ENCODE data around the gene UBE2B.
"Not testable (repeated sequence)": the region's sequence is repeated elsewhere in the genome, so short reads cannot be mapped to it uniquely, and the experiment has no call there.

The UBE2B gene

DNA sequence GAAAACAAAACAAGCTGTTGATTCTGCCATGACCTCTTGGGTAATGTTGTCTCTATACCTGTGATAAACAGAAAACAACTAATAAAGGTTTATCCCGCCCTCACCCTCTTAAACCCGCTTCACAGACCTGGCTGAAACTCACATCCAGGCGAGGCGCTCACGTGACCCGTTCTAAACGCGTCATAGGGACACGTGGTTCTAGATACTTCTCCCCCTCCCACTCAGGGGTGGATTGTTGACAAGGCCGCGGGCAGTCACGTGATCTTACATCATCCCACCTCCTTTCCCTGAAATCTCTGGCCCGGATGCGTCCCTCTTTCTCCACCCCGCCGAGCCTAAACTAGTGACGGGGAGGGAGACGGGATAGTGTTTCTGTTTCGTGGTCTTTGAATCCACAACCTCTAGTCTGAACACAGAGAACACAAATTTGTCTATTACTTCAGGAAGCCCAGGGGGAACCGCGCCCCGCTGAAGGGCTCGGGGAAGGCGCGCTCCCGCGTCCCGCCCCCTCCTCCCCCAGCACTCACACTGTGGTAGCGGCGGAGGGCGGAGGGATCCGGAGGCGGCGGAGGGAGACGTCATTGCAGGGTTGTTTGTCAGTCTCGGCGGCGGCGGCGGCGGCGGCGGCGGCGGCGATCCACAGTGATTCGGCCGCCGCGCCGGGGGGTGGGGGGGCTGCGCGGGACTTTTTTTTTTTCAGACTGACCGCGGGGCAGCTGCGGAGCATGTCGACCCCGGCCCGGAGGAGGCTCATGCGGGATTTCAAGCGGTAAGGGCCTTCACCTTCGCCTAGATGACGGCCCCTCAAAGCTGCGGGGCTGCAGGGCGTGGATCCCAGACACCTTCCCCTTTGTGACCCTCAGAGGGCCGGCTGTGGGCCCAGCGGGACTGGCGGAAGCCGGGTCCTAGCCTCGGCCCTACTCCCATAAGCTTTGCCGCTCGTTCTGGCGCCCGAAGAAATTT lies at the start of gene UBE2B:
TSS of gene UBE2B (plus strand) at position 699 of the 963 bp plus-strand sequence. CDS start at position 726, 27 bp downstream.
- Mint-ChIP-seq H3K36me3 (peaks cover 63% of the 10 kb centered on the region), H3K9me3 (no peaks in the 10 kb centered on the region), H3K27ac (peak within 1 kb of the TSS; percentile 99), H3K4me1 (peaks cover 48% of the 10 kb centered on the region), H3K4me3 (peak within 1 kb of the TSS; percentile 96)
- DNase-seq (ENCODE audit: low spot score in 2 of 2) (peak; percentile 91 to 97), ATAC-seq (peak; percentile 87)

DNA sequence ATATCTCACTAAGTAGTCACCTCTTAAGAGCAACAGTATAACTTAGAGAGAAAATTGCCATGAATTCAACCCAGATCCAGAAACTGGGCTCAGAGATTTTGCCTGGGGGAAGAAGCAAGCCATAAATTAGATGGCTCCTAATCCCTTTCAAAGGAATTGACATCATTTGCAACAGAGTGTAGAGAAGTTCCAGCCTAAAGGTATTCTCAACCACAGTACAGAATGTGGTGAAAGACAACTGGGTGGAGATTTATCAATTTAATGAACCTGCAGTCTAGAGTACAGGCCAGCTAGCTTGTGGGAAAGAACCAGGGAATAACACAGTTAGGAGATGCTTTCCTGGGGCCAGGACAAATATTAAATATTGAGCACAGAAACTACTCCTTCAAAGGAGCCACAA lies 44.0 kb upstream of the UBE2B start:
- H3K4me3 Mint-ChIP-seq, result no peak overlapping the region
- DNase-seq (ENCODE audit: low spot score in 2 of 2), result no peak
- peaks cover 13% of the 10 kb centered on the region for H3K9me3 Mint-ChIP-seq
- no peak overlapping the region for H3K27ac Mint-ChIP-seq
- no peaks in the 10 kb centered on the region for H3K4me1 Mint-ChIP-seq
- ATAC-seq, result no peak
- no peaks in the 10 kb centered on the region for H3K36me3 Mint-ChIP-seq

DNA sequence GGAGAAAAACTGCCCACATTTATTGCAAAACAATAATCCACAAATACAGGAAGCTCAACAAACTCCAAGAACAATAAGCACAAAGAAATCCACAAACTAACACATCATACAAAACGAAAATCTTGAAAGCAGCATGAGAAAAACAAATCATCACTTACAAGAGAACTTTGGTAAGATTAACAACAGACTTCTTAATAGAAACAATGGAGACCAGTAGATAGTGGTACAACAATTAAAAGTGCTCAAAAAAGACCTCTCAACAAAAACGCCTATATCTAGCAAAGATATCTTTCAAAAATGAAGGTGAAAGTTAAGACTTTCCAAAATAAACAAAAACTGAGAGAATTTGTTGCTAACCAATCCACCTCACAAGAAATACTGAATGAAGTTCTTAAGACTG lies 42.8 kb upstream of the UBE2B start:
- peaks cover 13% of the 10 kb centered on the region for H3K9me3 Mint-ChIP-seq

DNA sequence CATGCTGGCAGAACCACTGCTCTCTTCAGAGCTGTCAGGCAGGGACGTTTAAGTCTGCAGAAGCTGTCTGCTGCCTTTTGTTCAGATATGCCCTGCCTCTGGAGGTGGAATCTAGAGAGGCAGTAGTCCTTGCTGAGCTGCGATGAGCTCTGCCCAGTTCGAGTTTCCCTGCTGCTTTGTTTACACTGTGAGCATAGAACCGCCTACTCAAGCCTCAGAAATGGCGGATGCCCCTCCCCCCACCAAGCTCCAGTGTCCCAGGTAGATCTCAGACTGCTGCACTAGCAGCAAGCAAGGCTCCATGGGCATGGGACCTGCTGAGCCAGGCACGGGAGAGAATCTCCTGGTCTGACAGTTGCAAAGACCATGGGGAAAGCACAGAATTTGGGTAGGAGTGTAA lies 34.5 kb upstream of the UBE2B start:
- not testable (repeated sequence) for H3K4me1 Mint-ChIP-seq; ATAC-seq; H3K36me3 Mint-ChIP-seq; DNase-seq (ENCODE audit: low spot score in 2 of 2); H3K4me3 Mint-ChIP-seq; H3K9me3 Mint-ChIP-seq; H3K27ac Mint-ChIP-seq

More for the DNA sequence above, 42.8 kb upstream of the UBE2B start:
- ATAC-seq, result no peak
- H3K36me3 Mint-ChIP-seq, result no peaks in the 10 kb centered on the region
- DNase-seq (ENCODE audit: low spot score in 2 of 2), result no peak
- no peak overlapping the region for H3K4me3 Mint-ChIP-seq
- H3K4me1 Mint-ChIP-seq, result no peaks in the 10 kb centered on the region
- H3K27ac Mint-ChIP-seq, result no peak overlapping the region

DNA sequence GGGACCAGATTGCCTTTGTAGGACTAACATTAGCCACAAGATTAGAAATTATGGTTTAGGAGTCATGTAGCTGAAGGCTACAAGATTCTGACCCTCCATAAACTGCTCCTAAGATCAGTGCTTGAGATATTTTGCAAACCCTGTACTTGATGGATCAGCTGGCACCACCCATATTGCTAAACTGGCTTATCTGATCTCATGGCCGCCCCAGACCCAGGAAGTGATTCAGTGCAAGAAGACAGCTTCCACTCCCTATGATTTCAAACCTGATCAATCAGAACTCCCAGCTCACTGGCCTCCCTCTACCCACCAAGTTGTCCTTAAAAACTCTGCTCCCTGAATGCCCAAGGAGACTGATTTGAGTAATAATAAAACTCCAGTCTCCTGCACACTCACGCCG lies 27.9 kb upstream of the UBE2B start:
- not testable (repeated sequence) for H3K4me3 Mint-ChIP-seq; H3K36me3 Mint-ChIP-seq; H3K4me1 Mint-ChIP-seq; H3K9me3 Mint-ChIP-seq; H3K27ac Mint-ChIP-seq; DNase-seq (ENCODE audit: low spot score in 2 of 2); ATAC-seq

DNA sequence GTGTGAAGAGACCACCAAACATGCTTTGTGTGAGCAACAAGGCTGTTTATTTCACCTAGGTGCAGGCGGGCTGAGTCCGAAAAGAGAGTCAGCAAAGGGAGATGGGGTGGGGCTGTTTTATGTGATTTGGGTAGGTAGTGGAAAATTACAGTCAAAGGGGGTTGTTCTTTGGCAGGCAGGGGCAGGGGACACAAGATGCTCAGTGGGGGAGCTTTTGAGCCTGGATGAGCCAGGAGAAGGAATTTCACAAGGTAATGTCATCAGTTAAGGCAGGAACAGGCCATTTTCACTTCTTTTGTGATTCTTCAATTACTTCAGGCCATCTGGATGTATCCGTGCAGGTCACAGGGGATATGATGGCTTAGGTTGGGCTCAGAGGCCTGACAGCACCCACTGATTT lies 25.9 kb upstream of the UBE2B start:
- H3K9me3 Mint-ChIP-seq, result not testable (repeated sequence)

DNA sequence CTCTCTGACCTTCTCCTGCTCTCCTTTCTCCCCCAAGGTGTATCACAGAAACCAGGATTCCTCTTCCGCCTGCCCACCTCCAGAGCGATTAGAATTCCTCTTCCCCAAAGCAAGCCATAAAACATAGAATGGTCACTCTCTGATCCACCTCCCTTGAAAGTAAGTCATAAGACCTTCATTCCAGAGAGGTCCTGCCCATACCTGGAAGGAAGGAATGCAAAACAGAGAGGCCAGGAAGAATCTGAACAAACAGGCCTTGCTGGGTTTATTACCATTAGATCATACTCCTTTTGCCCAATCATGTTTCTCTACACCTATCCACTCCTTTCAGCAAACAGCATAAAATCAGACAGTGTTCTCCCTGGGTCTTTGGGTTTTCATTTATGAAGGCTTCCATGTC lies 25.4 kb upstream of the UBE2B start:
- Mint-ChIP-seq H3K9me3 (no peaks in the 10 kb centered on the region), H3K4me1 (no peaks in the 10 kb centered on the region), H3K27ac (no peak overlapping the region), H3K36me3 (no peaks in the 10 kb centered on the region), H3K4me3 (no peak overlapping the region)
- DNase-seq (ENCODE audit: low spot score in 2 of 2) (no peak), ATAC-seq (no peak)

More for the DNA sequence above, 25.9 kb upstream of the UBE2B start:
- not testable (repeated sequence) for H3K27ac Mint-ChIP-seq; H3K4me1 Mint-ChIP-seq; H3K36me3 Mint-ChIP-seq; ATAC-seq; DNase-seq (ENCODE audit: low spot score in 2 of 2); H3K4me3 Mint-ChIP-seq

DNA sequence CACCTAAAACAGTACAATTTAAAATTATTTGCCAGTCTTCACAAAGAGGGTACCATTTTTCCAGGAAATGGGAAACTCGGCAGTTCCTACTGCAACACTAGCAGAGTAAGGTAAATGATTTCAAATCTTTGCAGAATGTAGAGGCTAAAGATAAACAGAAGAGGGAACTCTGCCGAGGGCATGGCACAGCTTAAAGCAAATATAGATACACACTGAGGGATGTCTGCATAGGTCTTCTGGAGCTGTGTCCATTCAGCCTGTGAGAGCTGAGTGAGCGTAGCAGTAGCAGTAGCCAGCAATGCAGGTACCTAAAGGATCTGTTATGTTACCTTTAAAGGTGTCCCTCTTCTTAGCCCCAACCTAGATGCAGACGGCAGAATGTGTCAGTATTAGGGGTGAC lies 21.9 kb upstream of the UBE2B start:
- ATAC-seq (no peak), DNase-seq (ENCODE audit: low spot score in 2 of 2) (no peak)
- no peaks in the 10 kb centered on the region for H3K4me1 Mint-ChIP-seq
- no peak overlapping the region for H3K27ac Mint-ChIP-seq
- H3K36me3 Mint-ChIP-seq, result no peaks in the 10 kb centered on the region
- H3K9me3 Mint-ChIP-seq, result no peaks in the 10 kb centered on the region
- no peak overlapping the region for H3K4me3 Mint-ChIP-seq

DNA sequence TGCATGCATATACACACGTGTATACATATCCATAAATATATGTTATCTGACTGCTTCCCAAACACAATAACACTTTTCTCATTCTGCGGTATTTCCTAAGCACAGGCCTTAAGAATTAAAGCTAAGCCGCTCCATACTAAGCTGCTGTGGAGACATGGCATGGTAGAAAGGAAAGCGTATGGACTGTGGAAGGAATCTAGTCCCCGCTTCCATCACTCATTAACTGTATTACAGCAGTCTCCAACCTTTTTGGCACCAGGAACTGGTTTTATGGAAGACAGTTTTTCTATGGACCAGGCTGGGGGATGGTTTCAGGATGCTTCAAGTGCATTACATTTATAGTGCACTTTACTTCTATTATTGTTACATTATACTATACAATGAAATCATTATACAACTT lies 15.7 kb upstream of the UBE2B start:
- Mint-ChIP-seq H3K9me3 (no peaks in the 10 kb centered on the region), H3K4me3 (no peak overlapping the region), H3K36me3 (no peaks in the 10 kb centered on the region), H3K4me1 (no peaks in the 10 kb centered on the region), H3K27ac (no peak overlapping the region)
- no peak for DNase-seq (ENCODE audit: low spot score in 2 of 2)
- no peak for ATAC-seq

DNA sequence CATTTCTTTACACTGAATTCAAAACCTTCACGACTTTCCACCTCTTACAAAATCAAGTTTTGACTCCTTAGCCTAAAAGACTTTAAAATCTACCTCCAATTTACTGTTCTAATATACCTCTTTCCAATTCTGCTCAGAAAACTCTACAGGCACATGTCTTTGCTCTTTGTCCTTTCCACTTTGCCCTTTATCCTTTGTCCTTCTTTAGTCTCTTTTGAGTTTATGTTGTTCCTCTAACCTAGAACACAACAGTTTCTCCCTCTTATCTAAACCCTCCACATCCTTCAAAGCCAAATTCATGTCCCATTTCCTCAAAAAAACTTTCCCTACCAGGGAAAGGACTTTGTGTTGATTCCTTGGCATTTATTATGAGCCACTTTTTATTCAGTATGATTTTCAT lies 5.8 kb upstream of the UBE2B start:
- Mint-ChIP-seq H3K9me3 (no peaks in the 10 kb centered on the region), H3K4me3 (no peak overlapping the region), H3K36me3 (peaks cover 22% of the 10 kb centered on the region), H3K27ac (no peak overlapping the region), H3K4me1 (peaks cover 33% of the 10 kb centered on the region)
- ATAC-seq (no peak), DNase-seq (ENCODE audit: low spot score in 2 of 2) (no peak)

DNA sequence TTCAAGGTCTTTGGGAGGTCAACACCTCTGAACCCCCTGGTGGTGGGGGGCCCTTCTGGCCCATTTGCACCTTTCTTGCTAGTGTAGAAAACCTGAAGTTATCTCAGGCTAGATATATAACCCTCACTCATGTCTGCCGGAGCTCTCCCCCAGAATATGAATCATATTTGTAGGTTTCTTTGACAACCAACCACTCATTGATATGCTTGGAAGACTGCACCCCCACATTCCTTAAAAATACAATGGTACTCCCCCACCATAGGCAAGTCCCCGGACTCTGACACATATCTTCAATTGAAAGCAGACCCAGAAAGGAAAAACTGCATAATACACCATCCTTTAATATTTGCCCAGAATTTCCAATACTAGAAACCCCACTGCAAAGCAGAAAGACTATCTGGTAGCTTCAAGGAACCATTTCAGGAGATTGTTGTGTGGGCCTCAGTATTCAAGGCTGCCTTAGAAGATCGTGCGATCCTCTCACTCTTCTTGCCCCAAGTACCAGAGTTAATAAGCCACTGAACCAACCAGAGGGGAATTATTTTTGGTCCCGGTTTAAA lies 978 bp upstream of the UBE2B start:
- Mint-ChIP-seq H3K9me3 (no peaks in the 10 kb centered on the region), H3K27ac (peak overlapping the region; percentile 99), H3K36me3 (peaks cover 56% of the 10 kb centered on the region), H3K4me3 (peak overlapping the region; percentile 96), H3K4me1 (peaks cover 55% of the 10 kb centered on the region)
- DNase-seq (ENCODE audit: low spot score in 2 of 2) (peak in 1 of 2 donors; percentile 5), ATAC-seq (peak; percentile 4)

DNA sequence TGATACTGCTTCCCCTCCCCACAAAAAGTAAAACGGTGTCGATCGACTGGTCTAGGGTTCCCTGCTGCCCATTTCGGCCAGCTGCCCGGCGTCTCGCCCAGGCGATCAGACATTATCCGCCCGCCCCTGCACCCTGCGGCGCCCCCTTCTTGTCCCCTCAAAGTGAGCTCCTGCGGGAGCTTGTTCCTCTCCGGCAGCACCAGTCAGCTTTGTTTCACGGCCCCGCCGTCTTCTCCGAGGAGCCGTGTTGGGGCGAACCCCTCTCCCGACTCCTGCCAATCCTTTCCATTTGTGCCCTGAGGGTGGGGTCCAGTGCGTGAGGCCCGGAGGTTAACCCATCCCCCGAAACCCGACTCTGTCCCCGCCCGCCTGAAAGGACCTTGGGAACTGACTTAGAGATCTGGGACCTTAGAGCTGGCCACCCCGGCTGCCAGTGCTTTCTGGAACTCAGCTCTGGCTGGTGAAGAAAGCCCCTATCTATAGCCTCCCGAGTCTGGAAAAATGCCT lies 518 bp downstream of the UBE2B start:
- Mint-ChIP-seq H3K9me3 (no peaks in the 10 kb centered on the region), H3K4me1 (peaks cover 43% of the 10 kb centered on the region), H3K4me3 (peak overlapping the region; percentile 96), H3K27ac (peak overlapping the region; percentile 99), H3K36me3 (peaks cover 69% of the 10 kb centered on the region)
- ATAC-seq, result peak; percentile 0
- DNase-seq (ENCODE audit: low spot score in 2 of 2), result peak; percentile 11 to 73

DNA sequence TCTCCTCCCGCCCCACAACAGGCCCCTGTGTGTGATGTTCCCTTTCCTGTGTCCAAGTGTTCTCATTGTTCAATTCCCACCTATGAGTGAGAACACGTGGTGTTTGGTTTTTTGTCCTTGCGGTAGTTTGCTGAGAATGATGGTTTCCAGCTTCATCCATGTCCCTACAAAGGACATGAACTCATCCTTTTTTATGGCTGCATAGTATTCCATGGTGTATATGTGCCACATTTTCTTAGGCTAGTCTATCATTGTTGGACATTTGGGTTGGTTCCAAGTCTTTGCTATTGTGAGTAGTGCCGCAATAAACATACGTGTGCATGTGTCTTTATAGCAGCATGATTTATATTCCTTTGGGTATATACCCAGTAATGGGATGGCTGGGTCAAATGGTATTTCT lies 2.3 kb downstream of the UBE2B start:
- H3K36me3 Mint-ChIP-seq, result peaks cover 76% of the 10 kb centered on the region
- H3K4me1 Mint-ChIP-seq, result peaks cover 34% of the 10 kb centered on the region
- DNase-seq (ENCODE audit: low spot score in 2 of 2); H3K9me3 Mint-ChIP-seq; H3K27ac Mint-ChIP-seq; ATAC-seq: not testable (repeated sequence)
- H3K4me3 Mint-ChIP-seq, result peak overlapping the region; percentile 96

DNA sequence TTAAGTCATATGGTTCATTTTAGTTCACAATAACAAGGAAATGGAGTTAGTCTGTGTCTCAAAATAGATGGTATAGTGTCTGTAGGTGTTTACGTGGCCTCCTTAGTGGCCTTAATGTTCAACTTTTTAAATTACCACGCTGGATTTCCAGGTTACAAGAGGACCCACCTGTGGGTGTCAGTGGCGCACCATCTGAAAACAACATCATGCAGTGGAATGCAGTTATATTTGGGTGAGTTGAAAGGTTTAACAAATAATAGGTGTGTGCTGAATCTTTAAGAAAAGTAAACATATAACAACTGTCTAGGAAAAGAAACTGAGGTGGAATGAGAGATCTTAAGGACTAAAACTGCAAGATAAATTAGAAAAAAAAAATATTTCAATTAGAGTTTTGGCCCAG lies 2.9 kb downstream of the UBE2B start:
- ATAC-seq (no peak), DNase-seq (ENCODE audit: low spot score in 2 of 2) (no peak)
- Mint-ChIP-seq H3K9me3 (no peaks in the 10 kb centered on the region), H3K36me3 (peaks cover 81% of the 10 kb centered on the region), H3K4me1 (peaks cover 34% of the 10 kb centered on the region), H3K27ac (peak overlapping the region; percentile 20), H3K4me3 (no peak overlapping the region)

DNA sequence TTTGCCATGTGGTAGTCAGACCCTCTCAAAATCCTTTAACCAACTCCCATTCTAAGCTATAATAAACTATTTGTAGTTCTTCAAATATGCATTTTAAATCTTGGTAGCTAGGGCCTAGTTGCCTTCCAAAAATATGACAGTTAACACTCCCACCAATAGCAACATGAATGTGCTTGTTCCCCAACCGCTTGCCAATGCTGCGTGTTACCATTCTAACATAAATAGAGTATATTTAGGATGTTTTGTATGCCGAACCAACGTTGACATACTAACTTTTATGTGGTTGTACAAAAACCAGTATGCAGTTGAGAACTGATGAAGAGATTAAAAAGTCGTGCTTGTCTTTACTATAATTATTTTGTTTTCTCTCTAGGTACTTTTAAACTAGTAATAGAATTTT lies 9.0 kb downstream of the UBE2B start:
- peaks cover 13% of the 10 kb centered on the region for H3K4me1 Mint-ChIP-seq
- H3K36me3 Mint-ChIP-seq, result peaks cover 100% of the 10 kb centered on the region
- H3K27ac Mint-ChIP-seq, result no peak overlapping the region
- ATAC-seq, result no peak
- no peak for DNase-seq (ENCODE audit: low spot score in 2 of 2)
- H3K9me3 Mint-ChIP-seq, result no peaks in the 10 kb centered on the region
- H3K4me3 Mint-ChIP-seq, result no peak overlapping the region

DNA sequence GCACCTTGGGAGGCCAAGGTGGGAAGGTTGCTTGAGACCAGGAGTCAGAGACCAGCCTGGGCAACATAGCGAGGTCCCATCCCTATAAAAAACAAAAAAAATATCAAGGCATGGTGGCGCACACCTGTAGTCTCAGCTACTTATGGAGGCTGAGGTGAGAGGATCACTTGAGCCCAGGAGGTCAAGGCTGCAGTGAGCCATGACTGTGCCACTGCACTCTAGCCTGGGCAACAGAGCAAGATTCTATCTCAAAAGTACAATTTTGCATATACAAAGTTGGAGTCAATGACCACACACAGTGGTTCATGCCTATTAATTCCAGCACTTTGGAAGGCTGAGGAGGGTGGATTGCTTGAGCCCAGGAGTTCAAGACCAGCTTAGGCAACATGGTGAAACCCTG lies 10.8 kb downstream of the UBE2B start:
- not testable (repeated sequence) for ATAC-seq; DNase-seq (ENCODE audit: low spot score in 2 of 2); H3K4me3 Mint-ChIP-seq; H3K9me3 Mint-ChIP-seq; H3K27ac Mint-ChIP-seq
- Mint-ChIP-seq H3K4me1 (peaks cover 13% of the 10 kb centered on the region), H3K36me3 (peaks cover 100% of the 10 kb centered on the region)

Data from stimulated activated effector memory CD8-positive, alpha-beta T cell treated with anti-CD3 and anti-CD28 coated beads, Interleukin-12 subunit alpha, Interleukin-12 subunit beta, amount 100 ng/mL, for 72 hours (primary cell).